Sigmoid colon (tissue), 3 donors: ENCODE measurements around the gene DNAH5.
"Not testable (repeated sequence)": the region's sequence is repeated elsewhere in the genome, so short reads cannot be mapped to it uniquely, and the experiment has no call there.

Experiments used
- POLR2A ChIP-seq, 2 donors: fragments of 450-650 bp; IDR thresholded peaks; one replicate each; pipeline ENCODE4 v1.6.1; 2016; ENCODE audit warnings: antibody characterized with exemption in 2 of 2, mild to moderate bottlenecking in 2 of 2, moderate library complexity in 2 of 2
- TF ChIP-seq, protein P1 (sequence below), 4 experiments: fragments of 450-650 bp in 3 of 4; fragments of 200-600 bp in 1 of 4; IDR thresholded peaks; one replicate each; pipeline ENCODE4 v1.5.1; 2016 to 2019; ENCODE audit warnings: antibody characterized with exemption in 4 of 4, mild to moderate bottlenecking in 3 of 4, moderate library complexity in 2 of 4

DNA sequence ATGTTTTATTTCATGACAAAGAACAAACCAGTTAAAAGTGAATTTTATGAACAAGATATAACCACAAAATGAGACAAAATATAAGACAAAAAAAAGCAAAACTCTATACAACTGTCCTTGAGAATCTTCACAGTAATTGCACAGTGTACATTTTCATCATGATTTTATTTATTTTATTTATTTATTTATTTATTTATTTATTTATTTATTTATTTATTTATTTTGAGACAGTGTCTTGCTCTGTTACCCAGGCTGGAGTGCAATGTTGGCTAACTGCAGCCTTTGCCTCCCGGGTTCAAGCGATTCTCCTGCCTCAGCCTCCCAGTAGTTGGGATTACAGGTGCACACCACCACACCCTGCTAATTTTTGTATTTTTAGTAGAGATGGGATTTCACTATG, 145.9 kb downstream of the DNAH5 start:
- TF ChIP-seq, protein P1, sequence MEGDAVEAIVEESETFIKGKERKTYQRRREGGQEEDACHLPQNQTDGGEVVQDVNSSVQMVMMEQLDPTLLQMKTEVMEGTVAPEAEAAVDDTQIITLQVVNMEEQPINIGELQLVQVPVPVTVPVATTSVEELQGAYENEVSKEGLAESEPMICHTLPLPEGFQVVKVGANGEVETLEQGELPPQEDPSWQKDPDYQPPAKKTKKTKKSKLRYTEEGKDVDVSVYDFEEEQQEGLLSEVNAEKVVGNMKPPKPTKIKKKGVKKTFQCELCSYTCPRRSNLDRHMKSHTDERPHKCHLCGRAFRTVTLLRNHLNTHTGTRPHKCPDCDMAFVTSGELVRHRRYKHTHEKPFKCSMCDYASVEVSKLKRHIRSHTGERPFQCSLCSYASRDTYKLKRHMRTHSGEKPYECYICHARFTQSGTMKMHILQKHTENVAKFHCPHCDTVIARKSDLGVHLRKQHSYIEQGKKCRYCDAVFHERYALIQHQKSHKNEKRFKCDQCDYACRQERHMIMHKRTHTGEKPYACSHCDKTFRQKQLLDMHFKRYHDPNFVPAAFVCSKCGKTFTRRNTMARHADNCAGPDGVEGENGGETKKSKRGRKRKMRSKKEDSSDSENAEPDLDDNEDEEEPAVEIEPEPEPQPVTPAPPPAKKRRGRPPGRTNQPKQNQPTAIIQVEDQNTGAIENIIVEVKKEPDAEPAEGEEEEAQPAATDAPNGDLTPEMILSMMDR (IDR thresholded peaks at IDR 0.05): not testable (repeated sequence)
- not testable (repeated sequence) for TF ChIP-seq POLR2A (IDR thresholded peaks at IDR 0.05)
